Activated CD4-positive, CD25-positive, alpha-beta regulatory T cell treated with anti-CD3 and anti-CD28 coated beads, Interleukin-2, amount 50 U/mL, for 72 hours (primary cell): ENCODE results near the gene DPP6.

Source experiments
- DNase-seq: peaks from one replicate; pipeline ENCODE4 v3.0.0; 2021

The DPP6 gene

DNA sequence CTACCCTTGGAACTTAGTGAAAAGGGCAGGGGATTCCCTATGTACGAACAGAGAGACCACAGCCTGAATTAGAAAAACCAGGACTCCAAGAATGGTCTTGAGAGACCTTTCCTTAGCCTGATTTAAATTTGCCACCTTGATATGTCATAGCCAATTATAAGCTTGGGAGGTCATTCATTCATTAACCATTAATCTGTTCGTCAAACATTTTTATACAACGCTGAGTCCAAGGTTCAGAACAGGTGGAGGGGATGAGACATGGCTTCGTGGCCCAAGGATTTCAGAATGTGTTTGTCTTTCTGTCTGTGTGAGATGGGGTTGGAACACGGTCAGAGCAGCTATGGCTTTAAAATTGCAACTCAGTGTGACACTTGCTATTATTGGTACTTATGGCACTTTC lies 792.8 kb downstream of the DPP6 start:
- DNase-seq: no peak

DNA sequence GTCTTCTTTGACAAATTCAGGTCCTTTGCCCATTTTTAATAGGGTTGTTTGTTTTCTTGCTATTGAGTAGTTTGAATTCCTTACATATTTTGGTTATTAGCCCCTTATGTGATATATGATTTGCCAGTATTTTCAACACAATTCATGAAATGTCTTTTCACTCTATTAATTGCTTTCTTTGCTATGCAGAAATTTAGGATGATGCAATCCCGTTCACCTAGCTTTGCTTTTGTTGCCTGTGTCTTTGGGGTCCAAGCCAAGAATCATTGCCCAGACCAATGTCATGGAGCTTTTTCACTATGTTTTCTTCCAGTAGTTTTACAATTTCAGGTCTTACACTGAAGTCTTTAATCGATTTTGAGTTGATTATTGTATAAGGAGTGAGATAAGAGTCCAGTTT lies 796.3 kb downstream of the DPP6 start:
- no peak for DNase-seq

- no peak for DNase-seq
These were observed 800.0 kb downstream of the DPP6 start for GRCh38 chr7:154852205-154852604.

DNA sequence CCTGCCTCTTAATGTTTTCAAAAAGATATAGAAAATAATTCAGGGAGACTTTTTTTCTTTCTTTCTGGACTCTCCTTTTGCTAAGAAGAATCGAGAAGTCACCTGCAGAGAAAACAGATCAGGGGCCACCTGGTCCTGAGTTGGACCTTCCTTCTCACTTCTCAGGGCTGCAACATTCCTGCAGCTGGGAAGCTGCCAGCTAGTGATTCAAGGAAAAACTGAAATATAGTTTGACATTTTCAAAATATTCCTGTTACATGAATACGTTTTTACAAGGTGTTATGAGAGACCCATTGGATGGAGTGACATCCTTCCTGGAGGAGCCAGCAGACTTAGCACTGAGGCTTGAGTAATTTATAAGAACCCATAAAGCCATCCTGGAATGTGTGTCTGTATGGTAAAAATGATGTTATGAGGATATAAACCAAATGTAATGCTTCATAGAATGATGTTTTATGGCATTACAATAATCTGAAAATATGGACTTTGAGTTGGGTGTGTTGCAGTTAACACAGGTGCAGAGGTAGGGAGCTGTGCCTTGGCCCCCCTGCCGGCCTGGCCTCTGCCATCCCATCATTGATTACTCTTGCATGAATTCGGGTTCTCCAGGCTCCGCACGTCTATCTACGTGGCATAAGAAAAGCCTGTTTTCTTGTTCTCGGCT lies 801.0 kb downstream of the DPP6 start:
- DNase-seq: no peak

DNA sequence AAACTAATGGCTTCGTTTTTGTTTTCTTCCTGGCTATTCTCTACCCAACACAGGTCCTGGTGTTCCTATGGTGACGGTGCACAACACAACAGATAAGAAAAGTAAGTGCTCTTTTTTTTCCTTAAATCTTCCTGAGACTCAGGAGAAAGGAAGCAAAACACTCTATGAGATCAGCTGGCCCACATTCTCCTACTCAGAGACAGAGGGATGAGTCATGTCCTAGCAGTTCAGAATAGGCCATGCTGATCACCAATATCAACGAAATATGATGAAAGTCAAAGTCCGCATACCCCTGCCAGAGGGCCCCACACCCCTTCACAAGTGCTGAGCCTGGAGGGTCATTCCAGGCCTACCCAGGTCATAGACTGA lies 801.5 kb downstream of the DPP6 start:
- DNase-seq: no peak

DNA sequence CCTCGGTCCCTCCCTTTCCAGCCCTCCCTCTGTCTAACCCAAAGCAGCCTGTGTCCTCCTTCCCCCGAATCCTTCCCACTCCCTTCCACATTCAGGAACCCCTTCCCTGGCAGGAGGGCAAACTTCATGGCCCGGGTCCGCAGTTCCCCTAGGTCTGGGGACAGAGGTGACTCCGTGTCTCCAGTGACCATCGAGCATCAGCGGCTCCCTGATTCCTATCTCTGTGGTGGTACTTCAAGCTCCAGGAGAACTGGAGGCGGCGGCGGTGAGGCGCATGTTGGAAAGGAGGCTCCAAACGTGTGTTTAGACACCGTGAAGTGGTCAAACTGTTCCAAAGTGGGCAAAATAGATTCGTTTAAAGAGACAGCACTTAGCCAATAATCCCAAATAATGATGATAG lies 802.6 kb downstream of the DPP6 start:
- DNase-seq: no peak

GRCh38 chr7:154855366-154855765 lies 803.2 kb downstream of the DPP6 start:
- no peak for DNase-seq

DNA sequence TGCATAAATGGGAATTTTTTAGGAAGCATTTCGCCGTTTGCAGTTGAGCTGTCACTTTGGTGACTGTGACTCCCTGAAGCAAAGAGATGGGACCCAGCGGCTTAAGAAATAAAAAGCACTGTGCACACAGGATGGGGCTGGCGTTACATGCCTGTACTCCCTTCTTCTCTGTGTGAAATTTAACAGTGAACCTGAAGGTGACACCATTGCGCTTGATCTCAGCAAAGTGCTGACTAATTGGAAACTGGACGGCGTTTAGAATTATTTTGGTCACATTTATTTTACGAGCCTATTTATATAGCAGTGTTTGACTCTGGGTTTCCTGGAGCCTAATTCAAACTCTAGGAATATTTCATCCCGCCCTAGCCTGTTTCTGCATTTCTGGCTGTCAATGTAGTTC lies 804.5 kb downstream of the DPP6 start:
- no peak for DNase-seq

DNA sequence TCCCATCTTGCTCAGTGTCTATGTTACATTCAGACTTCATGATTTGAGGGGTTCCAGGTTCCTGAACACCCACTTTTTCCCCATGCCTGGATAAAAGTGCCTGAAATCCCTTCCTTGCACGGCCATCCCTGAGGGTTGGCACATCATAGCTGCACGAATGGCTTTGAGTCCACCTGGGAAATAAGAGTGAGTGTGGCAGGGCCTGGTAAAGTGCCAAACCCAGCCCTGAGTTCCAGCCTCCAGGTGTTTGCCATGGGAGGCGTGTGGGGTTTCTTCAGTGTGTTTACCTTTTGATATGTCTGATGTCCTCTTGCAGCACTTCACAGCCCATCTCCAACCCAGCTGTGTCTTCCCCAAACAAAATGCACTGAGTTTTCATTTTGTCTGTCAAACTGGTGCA lies 805.0 kb downstream of the DPP6 start:
- no peak for DNase-seq

- DNase-seq: no peak
These were observed 805.8 kb downstream of the DPP6 start for GRCh38 chr7:154857728-154858681.

GRCh38 chr7:154858836-154859537 lies 806.8 kb downstream of the DPP6 start:
- DNase-seq: no peak

- no peak for DNase-seq
These were observed 807.8 kb downstream of the DPP6 start for GRCh38 chr7:154859747-154860620.

- no peak for DNase-seq
These were observed 808.6 kb downstream of the DPP6 start for GRCh38 chr7:154860621-154861375.

- no peak for DNase-seq
These were observed 809.4 kb downstream of the DPP6 start for GRCh38 chr7:154861589-154861988.

- DNase-seq: no peak
These were observed 810.1 kb downstream of the DPP6 start for GRCh38 chr7:154862153-154862791.

DNA sequence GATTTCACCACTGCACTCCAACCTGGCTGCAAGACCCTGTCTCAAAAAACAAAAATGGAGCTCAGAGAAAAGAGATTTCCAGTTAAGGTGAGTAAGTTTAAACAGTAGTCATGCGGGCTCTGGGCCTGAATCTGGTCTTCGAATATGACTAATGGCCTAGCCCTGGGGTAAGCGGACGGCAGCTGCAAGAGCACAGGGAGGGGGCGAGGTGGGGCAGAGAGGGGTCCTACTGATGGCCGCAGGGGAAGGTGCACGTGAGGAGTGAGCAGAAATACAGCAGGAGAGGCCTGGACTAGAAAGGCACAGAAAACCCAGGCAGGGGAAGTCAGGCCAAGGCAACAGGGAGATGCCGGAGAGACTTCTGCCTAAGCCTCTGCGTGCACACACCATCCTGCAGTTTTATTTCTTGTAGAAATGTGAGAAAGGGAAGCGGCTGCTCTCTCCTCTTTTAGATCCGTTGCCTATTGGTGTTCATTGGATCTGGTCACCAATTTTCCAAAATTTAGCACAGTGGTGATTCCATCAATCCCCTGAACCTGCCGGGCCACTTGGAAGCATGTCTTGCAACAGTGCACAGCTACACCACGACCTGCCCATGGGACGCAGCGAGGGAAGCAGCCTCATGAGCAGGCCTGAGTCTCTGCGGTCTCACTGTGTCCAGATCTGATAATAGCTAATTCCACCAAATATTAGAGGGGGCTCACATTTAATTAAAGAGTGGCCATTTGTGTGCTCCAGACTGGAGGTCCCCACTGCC lies 811.7 kb downstream of the DPP6 start:
- no peak for DNase-seq

- no peak for DNase-seq
These were observed 812.3 kb downstream of the DPP6 start for GRCh38 chr7:154864523-154864891.

GRCh38 chr7:154865984-154866685 lies 813.9 kb downstream of the DPP6 start:
- DNase-seq: no peak

DNA sequence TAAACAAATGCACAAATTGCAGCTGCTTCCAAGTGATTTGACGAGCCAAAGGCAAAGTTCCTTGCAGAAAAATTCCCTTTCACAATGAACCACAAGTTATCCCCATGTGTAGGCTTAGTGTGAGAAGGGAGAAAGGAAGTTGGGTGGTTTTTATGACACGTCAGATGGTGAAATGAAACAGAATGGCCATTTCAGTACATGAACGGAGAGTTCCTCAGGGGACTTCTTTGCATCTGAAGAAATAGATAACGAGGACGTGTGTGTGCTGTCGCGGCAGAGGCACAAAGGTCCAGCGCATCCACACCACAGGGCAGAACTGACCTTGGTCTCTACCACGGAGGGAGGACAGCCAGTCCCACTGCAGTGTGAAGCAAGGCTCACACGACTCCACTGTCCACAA lies 814.9 kb downstream of the DPP6 start:
- no peak for DNase-seq

- DNase-seq: no peak
These were observed 816.7 kb downstream of the DPP6 start for GRCh38 chr7:154868921-154869320.
